Glomerular visceral epithelial cell (primary cell): Measurements from ENCODE around the gene PNPLA2.

Source experiments
- DNase-seq: peaks from one replicate; pipeline ENCODE4 v3.0.0-alpha.2; 2016; ENCODE audit errors: extremely low spot score

PNPLA2 gene

DNA sequence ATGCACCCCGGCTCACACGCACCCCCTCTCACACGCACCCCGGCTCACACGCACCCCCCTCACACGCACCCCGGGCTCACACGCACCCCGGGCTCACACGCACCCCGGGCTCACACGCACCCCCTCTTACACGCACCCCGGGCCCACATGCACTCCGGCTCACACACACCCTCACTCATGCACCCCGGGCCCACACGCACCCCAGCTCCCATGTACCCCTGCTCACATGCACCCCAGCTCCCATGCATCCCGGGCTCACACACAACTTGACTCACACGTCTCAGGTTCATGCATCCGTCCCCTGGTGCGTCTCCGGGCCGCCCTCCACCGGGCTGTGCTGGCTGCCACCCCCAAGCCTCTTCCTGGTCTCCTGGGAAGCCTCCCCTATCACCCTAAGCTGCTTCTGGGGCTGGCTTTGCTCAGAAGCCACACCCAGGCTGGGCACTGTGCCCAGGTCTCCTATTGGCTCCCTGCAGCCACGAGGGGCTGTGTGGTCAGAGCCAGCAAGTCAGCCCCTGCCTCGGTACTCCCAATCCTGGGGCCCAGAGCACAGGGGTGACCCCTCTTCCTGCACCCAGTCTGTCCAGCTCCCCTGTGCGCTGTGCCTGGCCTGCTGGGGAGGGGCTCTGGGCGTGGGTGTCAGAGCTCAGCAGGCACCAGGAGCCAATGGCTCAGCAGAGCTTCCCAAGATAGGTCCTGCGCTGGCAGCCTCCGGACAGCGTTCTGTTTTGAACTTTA lies 40.8 kb downstream of the PNPLA2 start:
- peak; percentile 51 for DNase-seq

DNA sequence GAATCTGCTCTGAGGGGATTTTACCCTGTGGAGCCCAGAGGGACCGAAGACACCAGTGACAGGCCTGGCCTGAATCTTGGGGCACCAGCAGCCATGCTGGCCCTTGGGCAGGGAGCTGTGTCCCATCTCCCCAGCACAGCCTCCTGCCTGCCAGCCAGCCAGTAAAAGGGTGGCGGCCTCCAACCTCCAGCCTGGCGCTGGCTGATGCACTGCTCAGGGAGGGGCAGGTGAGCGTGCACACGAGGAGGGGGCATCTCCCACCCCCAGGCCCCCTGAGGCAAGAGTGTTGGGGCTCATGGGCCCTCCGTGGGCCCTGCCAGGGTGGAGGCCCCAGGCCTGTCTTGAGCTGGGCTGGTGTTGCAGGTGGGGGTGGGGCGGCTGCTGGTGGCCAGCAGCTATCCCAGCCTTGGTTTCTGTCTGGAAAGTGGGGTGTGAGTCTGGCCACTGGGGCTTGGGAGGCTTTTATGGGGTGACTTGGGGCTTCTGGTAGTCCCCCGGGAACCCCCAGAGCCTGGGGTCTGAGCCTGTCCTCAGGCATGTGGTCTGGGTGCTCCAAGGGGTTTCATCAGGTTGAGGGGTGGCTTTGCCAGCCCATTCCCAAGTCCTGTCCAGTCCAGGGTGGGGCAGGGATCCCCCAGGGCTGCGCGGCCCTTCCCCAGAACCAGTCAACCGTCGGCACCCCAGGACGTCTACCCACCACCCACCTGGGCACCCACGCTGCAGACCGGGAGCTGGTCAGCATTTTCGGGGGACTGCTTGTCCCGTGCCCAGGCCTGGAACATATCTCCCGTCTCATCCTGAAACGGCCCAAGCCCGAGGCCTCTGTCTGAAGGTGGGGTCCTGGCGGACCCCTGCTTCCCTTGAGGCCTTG lies 41.8 kb downstream of the PNPLA2 start:
- DNase-seq: no peak

DNA sequence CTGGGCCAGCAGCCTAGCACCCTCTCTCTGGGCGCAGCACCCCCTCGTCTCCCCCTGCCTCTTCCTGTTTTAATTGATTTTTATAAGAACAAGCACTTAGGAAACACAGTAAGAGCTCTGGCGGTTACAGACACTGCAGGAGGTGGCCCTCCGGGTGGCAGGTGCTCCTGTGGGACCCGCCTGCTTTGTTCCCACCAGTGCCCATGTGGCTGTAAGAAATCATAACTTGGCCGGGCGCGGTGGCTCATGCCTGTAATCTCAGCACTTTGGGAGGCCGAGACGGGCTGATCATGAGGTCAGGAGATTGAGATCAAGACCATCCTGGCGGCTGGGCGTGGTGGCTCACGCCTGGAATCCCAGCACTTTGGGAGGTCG lies 42.4 kb downstream of the PNPLA2 start:
- no peak for DNase-seq

DNA sequence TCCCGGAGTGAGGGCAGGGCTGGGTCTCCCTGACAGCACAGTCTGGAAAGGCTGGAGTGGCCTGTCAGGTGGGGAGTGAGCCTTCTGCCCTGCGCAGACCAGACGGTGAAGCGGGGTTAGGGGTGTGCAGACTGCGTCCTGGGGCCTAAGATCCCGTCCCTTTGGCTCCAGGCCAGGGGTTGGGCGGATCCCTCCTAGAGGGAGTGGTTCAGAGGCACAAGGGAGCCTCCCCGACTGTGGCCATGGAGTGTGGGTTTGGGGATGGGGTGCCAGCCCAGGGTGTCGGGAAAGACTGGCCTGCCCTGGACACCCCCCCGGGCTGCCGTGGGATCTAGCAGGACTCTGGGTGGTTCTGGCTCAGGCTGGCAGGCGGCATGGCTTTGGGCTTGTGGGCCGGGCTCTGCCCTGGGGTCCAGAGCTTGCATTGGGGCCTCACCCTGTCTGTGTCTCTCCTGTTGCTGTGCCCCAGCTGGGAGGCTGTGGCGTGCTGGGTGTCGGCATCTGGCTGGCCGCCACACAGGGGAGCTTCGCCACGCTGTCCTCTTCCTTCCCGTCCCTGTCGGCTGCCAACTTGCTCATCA lies 43.5 kb downstream of the PNPLA2 start:
- DNase-seq: no peak

DNA sequence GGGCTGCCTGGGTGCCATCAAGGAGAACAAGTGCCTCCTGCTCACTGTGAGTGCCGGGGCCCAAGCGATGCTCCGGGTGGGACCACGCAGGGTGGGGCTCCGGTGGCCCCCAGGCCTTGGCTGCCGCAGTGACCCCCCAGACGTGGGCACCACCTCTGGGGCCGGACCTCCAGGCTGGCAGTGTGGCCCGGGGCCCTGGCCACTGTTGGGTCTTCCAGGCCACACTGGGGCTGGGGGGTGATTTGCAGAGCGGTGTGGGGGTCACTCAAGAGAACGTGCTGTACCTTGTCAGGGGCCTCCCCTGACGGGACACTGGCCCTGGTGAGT lies 43.9 kb downstream of the PNPLA2 start:
- no peak for DNase-seq

DNA sequence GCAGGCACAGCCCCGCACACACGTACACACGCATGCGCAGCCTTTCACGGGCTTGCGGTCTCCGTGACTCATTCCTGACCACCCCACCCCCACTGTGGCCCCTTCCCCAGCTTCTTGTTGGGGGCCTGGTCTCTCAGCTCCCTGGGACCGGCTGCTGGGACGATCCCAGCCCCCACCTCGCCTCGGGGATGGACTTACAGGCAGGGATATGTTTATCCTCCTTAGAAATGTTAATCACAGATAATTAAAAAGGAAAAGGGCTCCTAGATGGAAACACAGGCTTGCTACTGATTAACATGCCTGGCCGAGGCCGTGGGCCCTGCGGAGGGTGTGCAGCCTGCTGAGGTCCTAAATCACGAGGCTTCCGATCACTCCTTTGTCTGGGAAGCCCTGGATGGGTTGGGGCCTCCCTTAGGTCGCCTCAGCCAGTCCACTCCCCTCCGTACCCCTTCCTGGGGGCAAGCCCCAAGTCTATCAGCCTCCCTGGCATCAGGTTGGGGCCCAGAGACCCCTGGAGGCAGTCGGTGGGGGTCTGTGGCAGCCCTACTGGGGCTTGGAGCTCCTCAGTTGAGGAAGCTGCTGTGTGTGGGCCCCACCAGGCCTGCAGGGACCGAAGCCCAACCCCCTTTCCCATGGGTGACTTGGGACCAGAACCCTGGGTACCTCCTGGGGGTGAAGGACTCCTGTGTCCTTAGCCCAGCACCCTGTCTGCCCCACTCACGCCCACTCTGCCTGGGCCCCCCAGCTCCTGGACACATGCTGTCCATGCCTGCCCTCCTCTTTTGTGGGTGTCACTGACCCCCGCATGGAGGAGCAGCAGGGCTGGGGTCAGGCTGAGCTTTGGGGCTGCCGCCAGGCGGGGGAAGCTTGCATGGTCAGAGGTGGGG lies 44.6 kb downstream of the PNPLA2 start:
- DNase-seq: no peak

DNA sequence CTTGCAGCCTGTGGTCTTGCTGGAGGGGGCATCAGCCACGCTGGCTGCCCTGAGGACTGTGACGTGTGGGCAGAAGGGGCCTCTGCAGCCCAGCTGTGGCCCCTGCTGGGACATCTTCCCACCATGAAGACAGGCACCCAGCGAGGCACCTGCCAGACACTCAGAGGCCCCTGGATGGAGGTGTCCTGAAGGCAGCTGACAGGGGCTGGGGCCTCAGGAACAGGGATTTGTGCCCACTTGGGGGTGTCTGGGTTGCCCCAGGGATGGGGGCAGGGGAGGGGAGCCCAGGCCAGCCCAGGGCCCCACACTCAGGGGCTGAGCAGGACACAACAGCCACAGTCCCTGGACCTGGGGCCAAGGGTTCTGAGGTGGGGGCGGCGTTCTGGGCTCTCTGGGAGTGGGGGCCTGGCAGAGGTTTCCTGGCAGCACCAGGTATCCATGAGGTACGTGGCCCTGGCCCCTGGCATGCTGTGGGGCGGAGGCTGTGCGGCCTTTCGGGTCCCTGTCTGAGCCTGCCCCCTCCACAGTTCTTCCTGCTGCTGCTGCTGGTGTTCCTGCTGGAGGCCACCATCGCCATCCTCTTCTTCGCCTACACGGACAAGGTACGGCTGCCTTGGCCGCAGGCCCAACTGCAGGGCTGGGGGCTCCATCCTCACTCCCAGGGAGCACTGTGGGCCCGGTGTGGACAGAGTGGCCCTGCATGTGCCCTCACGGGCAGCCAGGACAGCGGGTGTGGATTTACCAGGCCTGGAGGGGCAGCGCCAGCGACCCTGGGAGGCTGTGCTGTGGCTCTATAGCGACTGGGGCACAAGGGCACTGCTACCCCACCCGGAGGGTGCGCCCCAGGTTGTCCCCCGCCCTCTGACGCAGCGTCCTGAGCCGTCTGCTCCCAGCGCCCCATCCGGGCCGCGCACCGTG lies 45.5 kb downstream of the PNPLA2 start:
- DNase-seq: no peak

DNA sequence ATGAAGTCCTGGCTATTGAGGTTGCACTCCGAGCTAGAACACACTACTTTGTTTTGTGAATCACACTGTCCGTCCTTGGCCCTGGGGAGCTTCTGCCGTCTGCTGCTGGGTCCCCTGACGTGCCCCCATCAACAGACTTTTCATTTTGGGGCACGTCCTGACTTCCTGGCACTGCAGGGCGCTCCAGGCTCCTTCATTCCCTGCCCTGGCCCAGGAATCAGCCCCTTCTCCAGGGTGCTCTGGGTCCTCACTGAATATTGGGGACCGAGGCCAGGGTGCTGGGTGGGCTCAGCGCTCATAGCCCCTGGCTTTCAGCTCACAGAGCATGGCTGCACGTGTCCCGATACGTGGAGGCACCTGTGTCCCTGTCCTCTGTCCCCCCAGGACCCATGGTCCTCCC lies 46.2 kb downstream of the PNPLA2 start:
- no peak for DNase-seq

DNA sequence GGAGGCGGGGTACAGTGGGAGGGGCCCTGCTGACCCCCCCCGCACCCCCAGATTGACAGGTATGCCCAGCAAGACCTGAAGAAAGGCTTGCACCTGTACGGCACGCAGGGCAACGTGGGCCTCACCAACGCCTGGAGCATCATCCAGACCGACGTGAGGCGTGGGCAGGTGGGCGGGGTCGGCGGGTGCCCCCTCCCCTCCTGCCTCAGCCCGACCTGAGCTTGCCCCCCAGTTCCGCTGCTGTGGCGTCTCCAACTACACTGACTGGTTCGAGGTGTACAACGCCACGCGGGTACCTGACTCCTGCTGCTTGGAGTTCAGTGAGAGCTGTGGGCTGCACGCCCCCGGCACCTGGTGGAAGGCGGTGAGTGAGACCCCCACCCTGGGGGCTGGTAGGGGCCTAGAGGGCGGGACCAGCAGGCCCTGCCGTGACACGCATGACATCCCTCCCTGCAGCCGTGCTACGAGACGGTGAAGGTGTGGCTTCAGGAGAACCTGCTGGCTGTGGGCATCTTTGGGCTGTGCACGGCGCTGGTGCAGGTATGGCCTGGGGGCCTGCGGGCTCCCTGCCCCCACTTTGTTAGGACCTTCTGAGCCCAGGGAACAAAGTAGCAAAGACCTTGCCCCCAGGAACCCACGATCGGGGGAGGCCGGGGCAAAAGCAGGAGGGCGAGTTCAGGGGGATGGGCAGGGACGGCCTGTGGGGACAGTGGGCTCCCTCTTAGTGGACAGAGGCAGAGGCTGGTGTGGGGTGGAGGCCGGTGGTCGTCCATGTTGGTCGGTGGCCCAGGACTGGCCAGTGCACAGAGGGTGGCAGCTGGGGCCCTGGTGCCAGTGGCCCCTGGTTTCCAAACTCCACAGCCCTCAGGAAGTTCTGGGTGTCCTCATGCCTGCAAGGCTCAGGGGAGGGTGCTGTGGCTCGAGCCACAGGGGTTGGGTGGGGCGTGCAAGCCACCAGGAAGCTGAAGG lies 47.0 kb downstream of the PNPLA2 start:
- no peak for DNase-seq

DNA sequence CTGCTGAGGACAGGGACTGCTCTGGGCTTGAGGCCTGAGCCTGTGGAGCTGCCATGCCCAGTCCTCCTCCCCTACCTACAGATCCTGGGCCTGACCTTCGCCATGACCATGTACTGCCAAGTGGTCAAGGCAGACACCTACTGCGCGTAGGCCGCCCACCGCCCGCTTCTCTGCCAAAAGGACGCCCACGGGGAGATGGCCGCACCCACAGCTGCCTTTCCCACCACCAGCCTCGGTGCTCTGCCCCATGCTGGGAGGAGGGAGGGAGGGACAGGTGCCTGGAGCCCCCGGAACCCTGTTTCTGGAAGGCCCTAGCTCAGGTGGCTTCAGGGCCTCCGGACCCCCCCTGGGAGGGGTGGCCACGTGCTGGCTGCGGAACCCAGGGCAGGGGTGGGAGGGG lies 47.8 kb downstream of the PNPLA2 start:
- DNase-seq: no peak

DNA sequence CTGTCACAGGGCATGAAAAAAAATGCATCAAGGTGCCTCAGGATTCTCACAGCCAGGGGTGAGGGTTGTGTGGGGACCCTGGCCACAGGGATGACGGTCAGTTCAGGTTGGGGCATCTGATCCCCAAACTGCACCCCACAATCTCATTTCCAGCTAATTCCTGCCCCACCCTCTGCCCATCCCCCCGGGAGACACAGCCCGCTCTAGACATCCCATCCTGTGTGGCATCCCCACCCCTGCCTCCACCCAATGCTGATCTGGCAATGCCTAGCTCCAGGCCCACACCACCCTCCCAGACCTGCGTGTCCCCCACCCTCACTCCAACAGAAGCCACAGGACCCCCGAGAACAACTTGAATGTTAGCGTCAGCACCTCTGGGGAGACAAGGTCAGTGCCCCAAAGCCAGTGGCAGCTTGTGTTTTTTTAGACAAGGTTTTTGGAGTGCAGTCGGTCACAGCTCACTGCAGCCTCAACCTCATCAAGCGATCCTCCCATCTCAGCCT lies 49.2 kb downstream of the PNPLA2 start:
- no peak for DNase-seq

DNA sequence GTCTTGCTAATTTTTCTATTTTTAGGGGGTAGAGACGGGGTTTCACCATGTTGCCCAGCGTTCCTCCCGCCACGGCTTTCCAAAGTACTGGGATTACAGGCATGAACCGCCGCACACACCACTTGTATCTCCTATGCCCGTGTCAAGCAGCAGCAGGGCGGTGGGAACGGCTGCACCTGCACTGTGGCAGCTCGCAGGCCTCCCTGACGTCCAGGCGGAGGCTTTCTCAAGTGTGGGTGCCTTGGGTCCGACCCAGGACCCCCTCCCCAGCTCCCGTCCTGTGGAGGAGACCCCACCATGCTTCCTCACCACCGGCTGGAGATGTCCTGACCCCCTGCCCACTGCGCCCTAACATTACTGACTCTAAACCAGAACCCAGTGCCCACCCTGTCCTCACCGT lies 49.7 kb downstream of the PNPLA2 start:
- DNase-seq: no peak

DNA sequence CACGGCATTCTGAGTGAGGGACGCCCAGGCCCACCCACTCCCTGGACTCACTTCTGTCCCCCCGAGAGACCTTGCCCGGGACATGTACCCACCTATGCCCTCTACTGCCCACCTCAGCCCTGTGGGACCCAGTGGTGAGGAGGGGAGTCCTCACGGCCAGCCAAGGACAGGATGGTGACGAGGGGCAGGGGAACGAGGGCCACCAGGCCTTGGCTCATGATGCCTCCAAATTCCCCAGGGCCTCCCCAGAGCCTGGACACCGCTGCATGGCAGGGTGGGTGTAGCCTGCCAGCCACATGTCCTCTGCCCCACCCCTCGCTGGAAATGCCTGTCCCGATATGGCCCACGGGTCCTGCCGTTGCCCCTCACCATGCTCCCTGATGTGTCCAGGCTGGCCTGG lies 50.1 kb downstream of the PNPLA2 start:
- no peak for DNase-seq

DNA sequence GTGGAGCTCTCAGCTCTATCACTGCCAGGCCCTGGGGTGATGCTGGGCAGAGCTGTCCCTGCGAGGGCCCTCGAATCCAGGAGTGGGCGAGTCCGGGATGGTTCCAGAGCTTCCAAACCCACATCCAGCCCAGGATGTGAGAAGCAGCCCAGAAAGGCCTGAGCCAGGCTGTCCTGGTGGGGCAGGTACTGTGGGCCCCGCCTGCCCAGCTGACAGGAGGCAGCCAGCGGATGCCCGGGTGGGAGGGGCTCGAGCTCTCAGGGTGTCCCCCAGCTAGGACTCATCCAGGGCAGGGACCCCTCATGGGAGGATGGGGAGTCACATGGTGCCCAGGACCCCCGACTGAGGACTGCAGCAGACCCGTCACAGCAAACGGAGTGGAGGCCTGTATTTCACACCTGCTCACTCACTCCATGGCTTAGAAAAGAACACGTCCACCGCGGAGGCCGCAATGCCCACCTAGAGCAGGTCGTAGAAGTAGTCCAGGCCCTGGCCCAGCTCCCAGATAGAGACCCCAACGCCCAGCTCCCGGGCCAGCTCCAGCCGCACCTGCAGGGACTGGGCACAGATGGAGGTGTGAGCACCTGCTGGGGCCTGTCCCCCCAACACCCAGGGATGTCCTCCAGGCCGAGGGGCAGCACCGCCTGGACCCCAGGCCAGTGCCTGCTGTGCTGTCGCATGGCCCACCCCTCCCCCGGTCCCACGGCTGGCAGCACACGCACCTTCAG lies 50.8 kb downstream of the PNPLA2 start:
- no peak for DNase-seq

DNA sequence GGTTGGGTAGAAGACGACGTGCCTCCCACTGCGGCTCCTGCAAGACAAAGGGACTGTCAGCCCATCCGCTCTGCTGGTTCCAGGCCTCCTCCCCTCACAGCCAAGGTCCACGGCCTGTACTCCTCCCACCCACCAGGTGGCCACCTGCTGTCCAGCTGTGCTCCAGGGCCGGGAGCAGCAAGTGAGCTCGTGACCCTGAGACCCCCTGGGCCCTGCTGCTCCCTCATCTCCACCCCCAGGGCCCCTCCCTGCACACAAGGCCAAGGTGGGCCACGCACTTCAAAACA lies 51.4 kb downstream of the PNPLA2 start:
- DNase-seq: no peak

DNA sequence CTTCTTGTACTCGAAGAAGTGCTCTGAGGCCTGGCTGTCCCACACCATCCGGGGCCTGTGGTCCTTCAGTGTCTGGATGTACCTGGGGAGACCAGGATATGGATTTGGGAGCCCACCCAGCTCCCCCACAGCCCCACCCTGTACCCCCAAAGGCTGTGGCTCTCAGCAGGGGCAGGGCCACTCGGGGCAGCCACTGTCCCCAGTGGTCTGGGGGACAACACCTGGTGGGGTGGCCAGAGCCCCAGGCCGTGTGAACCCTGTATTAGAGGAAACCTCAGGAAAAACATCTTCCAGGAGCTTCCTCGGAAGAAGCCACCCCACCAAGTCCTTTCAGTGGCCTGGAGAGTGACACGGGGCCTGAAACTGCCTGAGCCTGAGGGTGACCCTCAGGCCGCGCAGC lies 51.7 kb downstream of the PNPLA2 start:
- no peak for DNase-seq

DNA sequence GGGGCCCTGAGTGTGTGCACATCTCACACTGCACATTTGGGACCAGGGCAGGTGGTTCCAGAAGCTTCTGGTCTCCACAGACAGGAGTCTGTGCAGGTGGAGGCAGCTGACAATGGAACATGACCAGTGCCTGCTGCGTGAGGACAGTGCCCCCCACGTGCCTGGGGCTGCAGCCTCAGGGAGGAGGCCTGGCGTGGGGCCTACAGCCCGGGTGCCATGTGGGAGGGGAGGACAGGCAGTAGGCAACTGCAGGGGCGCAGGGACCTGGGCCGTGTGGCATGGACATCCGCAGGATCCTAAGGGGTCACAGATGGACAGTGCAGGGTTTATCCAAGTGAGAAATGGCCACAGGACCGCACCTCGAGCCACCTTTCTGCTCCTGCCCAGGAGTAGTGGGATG lies 52.8 kb downstream of the PNPLA2 start:
- DNase-seq: no peak

DNA sequence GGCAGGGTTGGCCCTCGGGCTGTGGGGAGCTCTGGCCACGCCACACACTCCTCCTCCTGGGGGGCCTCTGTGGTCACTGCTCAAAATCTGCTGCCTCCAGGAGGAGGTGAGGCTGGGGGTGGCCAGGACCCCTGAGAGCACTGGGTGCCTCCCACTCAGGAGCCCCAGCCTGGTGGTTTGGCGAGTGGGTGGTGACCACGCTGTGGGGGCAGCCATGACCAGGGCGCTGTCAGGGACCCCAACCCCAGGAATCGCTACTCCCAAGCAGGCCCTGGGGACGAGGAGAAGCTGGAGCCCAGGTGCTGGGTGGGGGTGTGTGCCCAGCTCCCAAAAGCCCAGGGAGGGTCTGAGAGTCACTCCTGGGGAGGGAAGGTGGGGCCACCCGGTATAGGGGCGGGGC lies 54.1 kb downstream of the PNPLA2 start:
- DNase-seq: no peak

DNA sequence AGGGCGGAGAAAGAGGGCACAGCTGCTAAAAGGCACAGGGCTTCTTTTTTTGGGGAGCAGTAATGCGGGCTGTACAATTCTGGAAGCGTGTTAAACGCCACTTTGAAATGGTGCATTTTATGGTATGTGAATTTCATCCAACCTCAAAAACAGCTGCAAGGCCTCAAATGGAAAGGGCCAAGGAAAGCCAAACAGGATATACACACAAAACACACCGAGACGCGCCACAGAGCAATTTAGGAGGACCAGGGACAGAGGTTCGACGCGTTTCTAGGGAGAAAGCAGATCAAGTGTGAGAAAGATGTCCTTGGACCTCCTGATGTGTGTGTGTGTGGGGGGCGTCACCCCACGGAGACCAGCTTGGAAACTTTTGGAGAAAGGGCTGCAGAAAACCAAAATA lies 55.0 kb downstream of the PNPLA2 start:
- no peak for DNase-seq
